ENCODE data around the gene RHOG. TPM values are rescaled to one million over a fixed set of nuclear protein-coding genes. Genes with fewer than 3 reads are reported as not detected.

Gene RHOG
- 100 to 1,000 TPM; 157 to 180 TPM for total RNA-seq

GRCh38 chr11:3840870-3841425, at the start of gene RHOG:
Gene RHOG, minus strand, starts transcription at chr11:3840959. Its CDS starts 12,821 bp downstream, at chr11:3828138.
- POLR2A ChIA-PET, result interaction anchor here (0.5 to 4.1 kb wide), 16 partner anchors 9 to 258 kb away, joined by 3 to 69 read pairs (median 5); partner anchors contain the start of gene STIM1
- Mint-ChIP-seq H3K36me3 (ENCODE audit: low read depth) (peaks cover 36% of the 10 kb centered on the region), H3K27ac (peak within 1 kb of the TSS; percentile 97), H3K4me3 (peak within 1 kb of the TSS; percentile 93), H3K27me3 (no peaks in the 10 kb centered on the region), H3K9me3 (ENCODE audit: low read depth) (no peaks in the 10 kb centered on the region), H3K4me1 (peaks cover 62% of the 10 kb centered on the region)
- intact Hi-C loops (cut with DNase I, micrococcal nuclease), result loop anchor here (1.0 to 2.0 kb wide), 9 partner anchors 10 to 418 kb away; partner anchors contain the start of genes NUP98 (in 2 of the 2), PGAP2 (in 1 of the 2) and RRM1 (in 1 of the 2)
- ATAC-seq (peak; percentile 84), DNase-seq (no peak)
- CTCF ChIA-PET, result interaction anchor here (0.6 to 10.4 kb wide), 21 partner anchors 8 to 1333 kb away, joined by 3 to 218 read pairs (median 4); partner anchors contain the start of gene STIM1

- H3K9me3 Mint-ChIP-seq (ENCODE audit: low read depth), result no peaks in the 10 kb centered on the region
- intact Hi-C loops (cut with DNase I, micrococcal nuclease), result no loop called here
- peaks cover 60% of the 10 kb centered on the region for H3K4me1 Mint-ChIP-seq
- H3K27ac Mint-ChIP-seq, result no peak overlapping the region
- peaks cover 17% of the 10 kb centered on the region for H3K36me3 Mint-ChIP-seq (ENCODE audit: low read depth)
- no peak overlapping the region for H3K4me3 Mint-ChIP-seq
- DNase-seq (no peak), ATAC-seq (no peak)
- no peaks in the 10 kb centered on the region for H3K27me3 Mint-ChIP-seq
- POLR2A ChIA-PET, result no interaction called here
- CTCF ChIA-PET, result interaction anchor here (0.6 to 1.4 kb wide), 6 partner anchors 11 to 232 kb away, joined by 3 to 5 read pairs (median 3); partner anchors contain the start of gene STIM1
Measured at GRCh38 chr11:3890014-3890413, 49.3 kb upstream of the RHOG start.

GRCh38 chr11:3888876-3889275, 48.1 kb upstream of the RHOG start:
- POLR2A ChIA-PET, result no interaction called here
- no peak overlapping the region for H3K27ac Mint-ChIP-seq
- DNase-seq, result no peak
- peaks cover 17% of the 10 kb centered on the region for H3K36me3 Mint-ChIP-seq (ENCODE audit: low read depth)
- CTCF ChIA-PET, result interaction anchor here (1.0 to 1.4 kb wide), 2 partner anchors 21 to 33 kb away, joined by 5 read pairs; partner anchors contain the start of gene STIM1
- H3K27me3 Mint-ChIP-seq, result no peaks in the 10 kb centered on the region
- H3K4me3 Mint-ChIP-seq, result no peak overlapping the region
- intact Hi-C loops (cut with DNase I, micrococcal nuclease), result no loop called here
- H3K4me1 Mint-ChIP-seq, result peaks cover 58% of the 10 kb centered on the region
- ATAC-seq, result no peak
- H3K9me3 Mint-ChIP-seq (ENCODE audit: low read depth), result no peaks in the 10 kb centered on the region

DNA sequence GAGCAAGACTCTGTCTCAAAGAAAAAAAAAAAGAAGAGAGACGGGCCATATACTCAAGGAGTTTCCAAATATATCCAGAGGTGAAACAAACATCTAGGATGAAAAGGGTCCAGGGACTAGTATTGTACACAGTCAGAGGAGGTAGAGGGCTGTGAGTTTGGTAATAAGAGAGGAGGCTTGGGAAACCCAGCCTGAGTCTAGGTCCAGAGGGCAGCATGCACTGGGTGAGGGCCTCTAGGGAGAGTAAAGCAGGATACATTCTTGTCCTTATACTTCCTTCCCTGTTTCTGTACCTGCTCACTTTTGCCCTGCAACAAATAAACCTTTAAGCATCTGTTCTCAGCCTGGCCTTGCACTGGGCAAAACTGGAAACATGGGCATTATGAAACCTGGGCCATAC, 46.2 kb upstream of the RHOG start:
- no peaks in the 10 kb centered on the region for H3K9me3 Mint-ChIP-seq (ENCODE audit: low read depth)
- ATAC-seq, result no peak
- POLR2A ChIA-PET, result no interaction called here
- peaks cover 10% of the 10 kb centered on the region for H3K36me3 Mint-ChIP-seq (ENCODE audit: low read depth)
- peak overlapping the region; percentile 8 for H3K27ac Mint-ChIP-seq
- no peak overlapping the region for H3K4me3 Mint-ChIP-seq
- DNase-seq, result no peak
- intact Hi-C loops (cut with DNase I, micrococcal nuclease), result no loop called here
- CTCF ChIA-PET, result interaction anchor here (1.2 kb wide), 1 partner anchor 62 kb away, joined by 3 read pairs; no protein-coding TSS in a partner anchor
- H3K27me3 Mint-ChIP-seq, result no peaks in the 10 kb centered on the region
- H3K4me1 Mint-ChIP-seq, result peaks cover 60% of the 10 kb centered on the region

- H3K4me1 Mint-ChIP-seq, result peaks cover 63% of the 10 kb centered on the region
- ChIA-PET CTCF (interaction anchor here (1.7 kb wide), 1 partner anchor 31 kb away, joined by 4 read pairs; no protein-coding TSS in a partner anchor), POLR2A (no interaction called here)
- H3K27me3 Mint-ChIP-seq, result no peaks in the 10 kb centered on the region
- peaks cover 6% of the 10 kb centered on the region for H3K36me3 Mint-ChIP-seq (ENCODE audit: low read depth)
- H3K27ac Mint-ChIP-seq, result no peak overlapping the region
- ATAC-seq, result no peak
- no peak for DNase-seq
- intact Hi-C loops (cut with DNase I, micrococcal nuclease), result no loop called here
- H3K9me3 Mint-ChIP-seq (ENCODE audit: low read depth), result no peaks in the 10 kb centered on the region
- no peak overlapping the region for H3K4me3 Mint-ChIP-seq
Measured at GRCh38 chr11:3885855-3886254, 45.1 kb upstream of the RHOG start.

- ATAC-seq (no peak), DNase-seq (no peak)
- intact Hi-C loops (cut with DNase I, micrococcal nuclease), result loop anchor here in 1 of 2 experiments (2.0 kb wide), 1 partner anchor 30 kb away; no protein-coding TSS in a partner anchor
- ChIA-PET POLR2A (no interaction called here), CTCF (interaction anchor here (1.0 to 2.2 kb wide), 5 partner anchors 9 to 43 kb away, joined by 3 to 5 read pairs (median 4); partner anchors contain the start of gene RHOG)
- no peaks in the 10 kb centered on the region for H3K9me3 Mint-ChIP-seq (ENCODE audit: low read depth)
- no peaks in the 10 kb centered on the region for H3K36me3 Mint-ChIP-seq (ENCODE audit: low read depth)
- no peak overlapping the region for H3K4me3 Mint-ChIP-seq
- H3K27ac Mint-ChIP-seq, result peak overlapping the region; percentile 0
- no peaks in the 10 kb centered on the region for H3K27me3 Mint-ChIP-seq
- H3K4me1 Mint-ChIP-seq, result peaks cover 74% of the 10 kb centered on the region
Measured at GRCh38 chr11:3882655-3883054, 41.9 kb upstream of the RHOG start.

DNA sequence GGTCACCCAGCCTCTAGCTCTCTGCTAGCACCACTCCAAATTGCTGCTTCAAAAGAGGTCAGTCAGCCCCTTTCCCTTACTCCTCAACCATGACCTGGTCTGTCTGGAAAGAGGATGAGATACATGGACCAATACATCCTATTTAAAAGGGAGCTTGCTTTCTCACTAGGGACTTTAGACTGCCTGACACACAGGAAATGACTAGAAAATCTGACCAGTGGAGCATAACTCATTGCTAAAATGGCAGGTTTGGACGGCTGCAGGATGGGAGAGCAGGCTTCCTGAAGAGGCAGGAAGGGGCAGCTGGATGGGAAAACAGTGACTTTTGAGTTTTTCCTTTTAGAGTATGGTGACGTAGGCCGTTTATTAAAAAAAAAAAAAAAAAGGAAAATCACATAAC, 40.0 kb upstream of the RHOG start:
- CTCF ChIA-PET, result interaction anchor here (0.6 to 2.8 kb wide), 7 partner anchors 16 to 192 kb away, joined by 3 to 16 read pairs (median 4); partner anchors contain the start of gene STIM1
- intact Hi-C loops (cut with DNase I, micrococcal nuclease), result no loop called here
- Mint-ChIP-seq H3K27ac (peak overlapping the region; percentile 79), H3K4me1 (peaks cover 76% of the 10 kb centered on the region), H3K4me3 (no peak overlapping the region), H3K9me3 (ENCODE audit: low read depth) (no peaks in the 10 kb centered on the region), H3K36me3 (ENCODE audit: low read depth) (no peaks in the 10 kb centered on the region), H3K27me3 (no peaks in the 10 kb centered on the region)
- DNase-seq, result no peak
- POLR2A ChIA-PET, result no interaction called here
- no peak for ATAC-seq

DNA sequence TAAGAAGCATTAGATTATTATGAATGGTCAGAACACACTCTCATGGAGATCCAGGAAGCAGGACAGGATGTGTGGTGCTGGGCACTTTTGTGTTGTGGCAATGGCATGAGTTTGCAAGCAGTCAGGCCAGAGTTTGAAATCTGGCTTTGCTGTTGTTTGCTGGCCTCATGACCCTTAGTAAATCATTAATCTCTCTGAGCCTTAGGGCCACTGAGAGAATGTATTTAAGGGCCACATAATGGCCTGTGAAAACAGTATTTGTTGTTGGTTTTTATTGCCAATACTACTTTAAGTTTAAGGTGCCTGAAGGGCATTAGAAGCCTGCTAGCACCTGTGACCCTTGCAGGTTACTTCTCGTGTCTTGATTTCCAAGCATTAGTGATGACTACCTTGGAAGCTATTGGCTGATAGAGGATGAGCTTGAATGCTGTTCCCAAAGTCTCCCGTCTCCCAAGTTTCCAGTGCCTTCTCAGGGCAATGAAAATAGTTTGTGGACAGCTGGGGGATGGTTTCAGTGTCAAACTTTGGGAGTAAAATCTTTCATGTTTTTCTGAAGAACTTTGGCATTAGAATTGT, 39.3 kb upstream of the RHOG start:
- DNase-seq (no peak), ATAC-seq (no peak)
- Mint-ChIP-seq H3K4me1 (peaks cover 81% of the 10 kb centered on the region), H3K4me3 (no peak overlapping the region), H3K27ac (no peak overlapping the region), H3K36me3 (ENCODE audit: low read depth) (no peaks in the 10 kb centered on the region), H3K27me3 (no peaks in the 10 kb centered on the region), H3K9me3 (ENCODE audit: low read depth) (no peaks in the 10 kb centered on the region)
- POLR2A ChIA-PET, result no interaction called here
- intact Hi-C loops (cut with DNase I, micrococcal nuclease), result no loop called here
- CTCF ChIA-PET, result interaction anchor here (0.6 to 2.8 kb wide), 5 partner anchors 25 to 193 kb away, joined by 3 to 16 read pairs (median 5); partner anchors contain the start of gene STIM1

- Mint-ChIP-seq H3K36me3 (ENCODE audit: low read depth) (no peaks in the 10 kb centered on the region), H3K4me1 (peaks cover 83% of the 10 kb centered on the region), H3K9me3 (ENCODE audit: low read depth) (no peaks in the 10 kb centered on the region), H3K4me3 (no peak overlapping the region), H3K27ac (peak overlapping the region; percentile 45), H3K27me3 (no peaks in the 10 kb centered on the region)
- peak; percentile 67 for ATAC-seq
- intact Hi-C loops (cut with DNase I, micrococcal nuclease), result no loop called here
- CTCF ChIA-PET, result interaction anchor here (0.6 to 2.8 kb wide), 6 partner anchors 11 to 72 kb away, joined by 3 to 16 read pairs (median 5); partner anchors contain the start of gene STIM1
- DNase-seq, result no peak
- POLR2A ChIA-PET, result interaction anchor here (0.8 kb wide), 1 partner anchor 39 kb away, joined by 3 read pairs; no protein-coding TSS in a partner anchor
Measured at GRCh38 chr11:3879216-3879966, 38.6 kb upstream of the RHOG start.

DNA sequence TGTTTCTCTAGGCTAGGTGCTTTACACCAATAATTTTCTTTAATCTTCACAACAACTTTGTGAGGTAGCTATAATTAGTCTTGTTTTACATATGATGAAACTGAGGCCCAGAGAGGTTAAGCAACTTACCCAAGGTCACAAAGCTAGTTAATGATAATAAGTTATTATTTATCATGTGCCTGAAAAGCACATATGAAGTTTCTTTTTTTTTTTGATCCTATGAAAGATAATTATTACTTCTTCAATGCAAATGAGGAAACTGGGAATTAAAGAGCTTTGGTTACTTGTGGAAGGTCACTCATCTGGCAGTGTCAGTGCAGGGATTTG, 37.5 kb upstream of the RHOG start:
- CTCF ChIA-PET, result interaction anchor here (0.7 to 2.2 kb wide), 5 partner anchors 10 to 310 kb away, joined by 3 to 11 read pairs (median 6); no protein-coding TSS in a partner anchor
- intact Hi-C loops (cut with DNase I, micrococcal nuclease), result no loop called here
- H3K27me3 Mint-ChIP-seq, result no peaks in the 10 kb centered on the region

More for the DNA sequence above, 37.5 kb upstream of the RHOG start:
- Mint-ChIP-seq H3K4me3 (no peak overlapping the region), H3K36me3 (ENCODE audit: low read depth) (no peaks in the 10 kb centered on the region), H3K4me1 (peaks cover 83% of the 10 kb centered on the region), H3K27ac (no peak overlapping the region), H3K9me3 (ENCODE audit: low read depth) (no peaks in the 10 kb centered on the region)
- POLR2A ChIA-PET, result interaction anchor here (0.7 to 0.8 kb wide), 3 partner anchors 10 to 38 kb away, joined by 3 read pairs; partner anchors contain the start of gene STIM1
- no peak for ATAC-seq
- DNase-seq, result no peak

Measured in activated CD4-positive, alpha-beta T cell treated with anti-CD3 and anti-CD28 coated beads for 36 hours (primary cell).